ENCODE data around the gene LZTR1. TPM values are rescaled to one million over a fixed set of nuclear protein-coding genes. Genes with fewer than 3 reads are reported as not detected.

Gene LZTR1
- total and polyA plus RNA-seq, 2 experiments from 2014 or later, result 9.2 to 39.9 TPM

- H3K9me3 Mint-ChIP-seq, result no peaks in the 10 kb centered on the region
- no peak overlapping the region for H3K27ac ChIP-seq (ENCODE audit: low read depth)
- no peaks in the 10 kb centered on the region for H3K79me2 ChIP-seq (replicated peaks; ENCODE audit: insufficient read depth)
- ATAC-seq, result peak; percentile 4
- peaks cover 78% of the 10 kb centered on the region for H3K27me3 ChIP-seq (ENCODE audit: insufficient read depth)
- H3K9me2 ChIP-seq (ENCODE audit: insufficient read depth), result no peaks in the 10 kb centered on the region
- no peaks in the 10 kb centered on the region for H3K36me3 ChIP-seq (ENCODE audit: insufficient read depth)
- H2AFZ ChIP-seq, result no peak overlapping the region
- H4K20me1 ChIP-seq (replicated peaks; ENCODE audit: insufficient read depth), result peaks cover 3% of the 10 kb centered on the region; the same call in 1 of the 2 replicates
- H3K4me3 ChIP-seq, result no peak overlapping the region
- TF ChIP-seq EZH2phosphoT487 (IDR thresholded peaks at IDR 0.05; ENCODE audit: unreplicated experiment), result no peak
- TF ChIP-seq POLR2AphosphoS5 (IDR thresholded peaks at IDR 0.05; ENCODE audit: low read depth), result no peak
- no peak for TF ChIP-seq ZNF331 (CRISPR knock-in tag; IDR thresholded peaks at IDR 0.05; ENCODE audit: low read depth)
- TF ChIP-seq STAT1 (IDR thresholded peaks at IDR 0.05; ENCODE audit: unreplicated experiment), result no peak
- TF ChIP-seq REST (IDR thresholded peaks at IDR 0.05; ENCODE audit: unreplicated experiment), result no peak
- no peak for TF ChIP-seq NANOG (IDR thresholded peaks at IDR 0.05; ENCODE audit: borderline replicate concordance)
- no peaks in the 10 kb centered on the region; the same call in 2 of the 3 replicates for H3K36me3 Mint-ChIP-seq (ENCODE audit: low read depth)
- H3K27ac Mint-ChIP-seq, result no peak overlapping the region
- DNase-seq (ENCODE audit: low spot score), result no peak
- H3K27me3 Mint-ChIP-seq (ENCODE audit: insufficient read depth, low read depth, poor library complexity), result peaks cover 52% of the 10 kb centered on the region
- H3F3A ChIP-seq (replicated peaks; ENCODE audit: low read depth), result no peaks in the 10 kb centered on the region
- H3K4me1 Mint-ChIP-seq, result peaks cover 22% of the 10 kb centered on the region
- H3K4me1 ChIP-seq (ENCODE audit: insufficient read depth), result peaks cover 3% of the 10 kb centered on the region; the same call in 1 of the 2 replicates
- H3K4me2 ChIP-seq, result peak overlapping the region; percentile 66; the same call in 1 of the 2 replicates
- no peak overlapping the region for H3K4me3 Mint-ChIP-seq
These were observed 13.7 kb upstream of the LZTR1 start for GRCh38 chr22:20968281-20968977.

- no peak for DNase-seq (ENCODE audit: low spot score)
- TF ChIP-seq EZH2 (IDR thresholded peaks at IDR 0.05; ENCODE audit: low read depth, unreplicated experiment) (no peak), ZNF462 (CRISPR knock-in tag; IDR thresholded peaks at IDR 0.05) (no peak)
These were observed 11.0 kb upstream of the LZTR1 start for GRCh38 chr22:20970939-20971657.

More at GRCh38 chr22:20970939-20971657, 11.0 kb upstream of the LZTR1 start:
- Mint-ChIP-seq H3K27me3 (ENCODE audit: insufficient read depth, low read depth, poor library complexity) (peaks cover 36% of the 10 kb centered on the region), H3K36me3 (ENCODE audit: low read depth) (no peaks in the 10 kb centered on the region; the same call in 2 of the 3 replicates), H3K27ac (no peak overlapping the region), H3K4me3 (no peak overlapping the region), H3K4me1 (peaks cover 17% of the 10 kb centered on the region), H3K9me3 (no peaks in the 10 kb centered on the region)
- Histone ChIP-seq H3K4me1 (ENCODE audit: insufficient read depth) (no peaks in the 10 kb centered on the region; the same call in 1 of the 2 replicates), H3K27ac (ENCODE audit: low read depth) (no peak overlapping the region), H3K4me3 (no peak overlapping the region), H3K9me2 (ENCODE audit: insufficient read depth) (no peaks in the 10 kb centered on the region), H3F3A (replicated peaks; ENCODE audit: low read depth) (no peaks in the 10 kb centered on the region), H3K79me2 (replicated peaks; ENCODE audit: insufficient read depth) (no peaks in the 10 kb centered on the region), H3K27me3 (ENCODE audit: insufficient read depth) (peaks cover 52% of the 10 kb centered on the region), H2AFZ (no peak overlapping the region), H3K4me2 (no peak overlapping the region), H3K36me3 (ENCODE audit: insufficient read depth) (no peaks in the 10 kb centered on the region), H4K20me1 (replicated peaks; ENCODE audit: insufficient read depth) (peaks cover 3% of the 10 kb centered on the region; the same call in 1 of the 2 replicates)
- peak; percentile 15 for ATAC-seq
